HG03108 (cell line): Measurements from ENCODE around the gene ZNF747.

Source experiments
- ATAC-seq: cut with Tn5 transposase; IDR thresholded peaks from one replicate; pipeline ENCODE4 v1.9.1; 2021; ENCODE audit warnings: moderate library complexity; ENCODE audit not compliant: unreplicated experiment

Gene ZNF747

DNA sequence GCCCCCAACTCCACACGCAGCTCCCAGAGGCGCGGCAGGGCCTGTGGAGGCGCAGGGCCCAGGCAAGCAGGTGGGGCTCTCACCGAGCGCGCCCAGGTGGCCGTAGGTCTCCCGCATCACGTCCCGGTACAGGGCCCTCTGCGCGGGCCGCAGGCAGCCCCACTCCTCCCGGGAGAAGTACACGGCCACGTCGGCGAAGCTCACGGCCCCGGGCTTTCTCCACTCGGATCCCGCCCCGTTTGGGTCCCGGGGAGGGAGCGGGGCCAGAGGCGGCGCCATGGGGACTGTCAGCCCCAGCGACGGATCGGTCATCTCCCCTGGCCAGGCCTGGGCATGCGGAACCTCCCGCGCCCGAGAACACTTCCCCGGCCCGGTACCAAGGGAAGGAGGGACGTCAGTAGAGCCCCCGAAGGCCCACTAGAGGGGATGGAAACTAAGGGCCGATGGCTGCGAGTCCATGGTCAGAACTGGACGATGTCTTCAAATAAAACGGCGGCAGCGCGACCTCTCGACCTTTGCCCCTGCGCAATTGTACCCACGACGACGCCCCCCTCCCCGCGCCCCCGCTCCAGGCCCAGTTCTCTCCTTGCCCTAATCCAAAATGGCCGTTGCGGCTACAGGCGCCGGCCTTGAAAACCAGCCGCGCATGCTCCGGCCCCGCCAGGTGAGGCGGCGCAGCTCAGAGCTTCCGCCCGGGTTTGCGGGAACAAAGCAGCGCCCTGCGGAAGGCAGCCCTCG, at the start of gene ZNF747:
TSS of gene ZNF747 (minus strand) at position 491 of the 738 bp plus-strand sequence. CDS start at position 312, 179 bp downstream.
- ATAC-seq = peak; percentile 60

GRCh38 chr16:30582611-30583340, 48.1 kb upstream of the ZNF747 start:
- ATAC-seq = no peak

DNA sequence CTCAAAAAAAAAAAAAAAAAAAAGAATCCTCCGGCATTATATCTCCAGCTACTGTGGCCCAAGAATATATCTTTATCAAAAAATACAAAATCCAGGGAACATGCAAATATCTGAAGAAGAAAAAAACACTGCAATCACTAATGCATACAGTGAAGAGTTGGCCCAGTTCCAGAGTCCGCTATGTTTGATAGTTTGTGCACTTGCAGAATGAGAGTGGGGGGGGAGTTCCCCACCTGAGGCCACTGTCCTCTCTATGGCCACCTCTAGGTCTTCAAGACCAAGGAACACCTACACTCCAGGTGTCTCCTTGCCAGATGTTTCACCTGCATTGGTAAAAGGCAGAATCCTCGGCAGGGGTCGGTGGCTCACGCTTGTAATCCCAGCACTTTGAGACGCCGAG, 46.8 kb upstream of the ZNF747 start:
- no peak for ATAC-seq

DNA sequence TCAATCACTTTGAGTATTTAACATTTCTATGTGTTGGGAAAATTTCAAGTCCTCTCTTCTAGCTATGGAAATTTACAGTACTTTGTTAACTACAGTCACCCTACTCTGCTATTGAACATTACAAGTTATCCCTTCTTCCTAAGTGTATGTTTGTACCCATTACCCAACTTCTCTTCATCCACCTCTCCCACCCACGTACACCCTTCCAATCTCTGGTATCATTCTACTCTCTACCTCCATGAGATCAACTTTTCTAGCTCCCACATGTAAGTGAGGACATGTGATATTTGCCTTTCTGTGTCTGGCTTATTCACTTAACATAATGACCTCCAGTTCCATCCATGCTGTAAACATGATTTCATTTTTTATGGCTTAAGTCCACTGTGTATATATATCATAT, 40.0 kb upstream of the ZNF747 start:
- no peak for ATAC-seq

DNA sequence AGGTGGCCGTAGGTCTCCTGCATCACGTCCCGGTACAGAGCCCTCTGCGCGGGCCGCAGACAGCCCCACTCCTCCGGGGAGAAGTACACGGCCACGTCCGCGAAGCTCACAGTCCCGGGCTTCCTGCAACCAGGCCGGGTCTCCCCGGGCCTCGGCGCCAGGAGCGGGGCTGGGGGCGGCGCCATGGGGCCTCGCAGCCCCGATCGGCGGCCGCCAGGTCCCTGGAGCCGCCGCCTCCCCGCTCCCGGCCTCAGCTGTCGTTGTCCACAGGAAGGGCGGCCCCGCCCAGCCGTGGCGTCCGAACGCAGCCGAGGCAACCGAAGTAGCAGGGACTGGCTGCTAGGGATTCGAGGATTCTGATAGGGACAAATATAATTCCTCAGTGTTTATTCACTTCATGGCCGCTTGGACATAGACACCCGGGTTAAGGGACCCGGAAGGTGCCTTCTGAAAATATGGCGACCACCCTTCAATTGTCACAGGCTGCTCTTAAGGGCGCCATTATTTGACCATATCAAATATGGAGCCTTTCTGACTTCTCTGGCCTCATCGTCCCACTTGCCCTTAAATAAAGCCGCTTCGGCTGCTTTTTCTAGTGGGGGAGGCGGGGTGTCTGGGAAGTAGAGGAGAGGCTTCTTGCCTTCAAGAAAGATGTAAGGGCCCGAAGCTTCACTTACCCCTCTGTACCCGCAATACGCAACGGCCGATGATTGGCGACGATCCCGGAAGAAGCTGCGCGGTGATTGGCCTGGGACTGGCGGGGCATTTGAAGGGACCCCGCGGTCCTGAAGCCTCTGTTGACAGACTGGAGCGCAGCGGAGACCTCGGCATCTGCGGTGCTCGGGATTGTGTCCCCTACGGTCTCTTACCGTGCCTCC, 37.0 kb upstream of the ZNF747 start, which contains the start of gene ZNF688:
TSS of gene ZNF688 (minus strand) at position 270 of the 878 bp plus-strand sequence. CDS start at position 185, 85 bp downstream.
- ATAC-seq = peak; percentile 70

- ATAC-seq = no peak
Observed at GRCh38 chr16:30570636-30571444, 36.2 kb upstream of the ZNF747 start.

DNA sequence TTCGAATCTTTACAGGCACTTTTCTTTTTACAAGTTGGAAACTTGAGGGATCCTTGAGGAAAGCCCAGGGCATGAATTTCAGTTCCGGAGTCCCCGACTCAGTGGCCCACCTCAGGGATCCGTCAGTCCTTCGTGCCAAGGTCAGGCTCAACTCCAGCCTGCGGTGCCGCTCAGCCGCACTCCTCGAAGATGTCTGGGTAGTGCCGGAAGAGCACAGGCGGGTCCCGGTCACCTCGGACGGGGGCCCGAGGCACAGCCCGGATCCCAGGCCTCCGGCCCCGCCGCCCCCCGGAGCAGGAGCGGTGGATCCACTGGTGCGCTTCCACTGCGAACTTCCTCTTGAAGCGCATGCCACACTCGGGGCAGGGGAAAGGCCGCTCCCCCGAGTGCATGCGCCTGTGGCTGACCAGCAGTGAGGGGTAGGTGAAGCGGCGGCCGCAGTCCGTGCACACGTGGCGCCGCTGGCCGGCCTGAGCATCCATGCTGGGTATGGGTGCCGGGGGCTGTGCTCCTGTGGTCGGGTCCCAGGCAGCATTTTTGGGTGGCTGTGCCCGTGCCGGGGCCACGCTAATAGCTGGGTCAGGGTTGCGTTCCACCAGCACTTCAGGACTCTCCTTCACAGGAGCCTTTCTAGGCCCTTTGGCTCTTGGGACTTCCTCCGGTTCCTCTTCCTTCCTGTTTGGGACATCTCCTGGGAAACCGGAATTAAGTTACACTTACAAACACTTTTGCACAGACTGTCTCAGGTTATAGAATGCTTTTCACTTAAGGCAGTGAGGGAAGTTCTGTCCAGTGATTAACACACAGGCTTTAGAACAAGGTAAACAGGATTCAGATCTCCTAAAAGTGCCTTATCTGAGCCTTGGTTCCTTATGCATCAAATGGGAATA, 35.3 kb upstream of the ZNF747 start:
- no peak for ATAC-seq

DNA sequence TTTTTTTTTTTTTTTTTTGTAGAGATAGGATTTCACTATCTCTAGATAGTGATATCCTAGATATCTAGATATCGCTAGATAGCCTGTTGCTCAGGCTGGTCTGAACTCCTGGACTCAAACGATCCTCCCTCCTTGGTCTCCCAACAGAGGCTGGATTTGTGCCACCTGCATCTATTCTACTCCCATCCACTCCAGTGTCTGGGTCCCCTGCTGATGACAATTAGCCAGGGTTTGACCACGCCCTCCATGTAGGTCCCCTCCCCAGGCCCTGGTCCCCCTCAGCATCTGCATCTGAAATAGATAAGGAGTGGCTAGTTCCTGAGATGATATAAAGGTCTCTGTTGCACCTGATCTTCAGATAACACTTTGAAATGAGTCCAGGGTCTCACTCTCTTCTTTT, 34.6 kb upstream of the ZNF747 start:
- ATAC-seq = no peak

DNA sequence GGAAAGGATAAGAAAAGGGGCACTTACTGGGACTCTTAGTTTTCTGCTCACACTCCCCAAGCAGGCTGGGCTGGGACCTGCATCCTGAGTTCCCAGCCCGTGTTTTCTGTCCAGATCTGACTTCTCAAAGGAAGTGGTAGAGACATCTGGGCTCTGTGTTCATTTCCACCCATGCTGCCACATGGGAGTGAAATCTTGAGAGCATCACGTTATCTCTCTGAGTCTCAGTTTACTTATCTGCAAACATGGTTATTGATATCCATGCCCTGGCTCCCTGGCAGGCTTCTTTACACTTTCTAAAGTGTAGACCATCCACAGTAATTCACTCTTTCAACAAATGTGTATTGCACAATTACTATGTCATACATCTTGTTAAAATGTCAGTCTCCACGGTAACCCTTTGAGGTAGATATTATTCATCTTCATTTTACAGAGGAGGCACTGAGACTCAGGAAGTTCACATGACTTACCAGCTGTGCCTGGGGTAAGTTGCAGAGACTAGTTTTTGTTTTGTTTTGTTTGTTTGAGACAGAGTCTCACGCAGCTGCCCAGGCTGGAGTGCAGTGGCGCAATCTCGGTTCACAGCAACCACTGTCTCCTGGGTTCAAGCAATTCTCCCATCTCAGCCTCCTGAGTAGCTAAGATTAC, 33.5 kb upstream of the ZNF747 start:
- peak; percentile 38 for ATAC-seq

- ATAC-seq = no peak
Observed at GRCh38 chr16:30567160-30567990, 32.7 kb upstream of the ZNF747 start.

- ATAC-seq = no peak
Observed at GRCh38 chr16:30566531-30566930, 31.9 kb upstream of the ZNF747 start.

GRCh38 chr16:30565984-30566383, 31.3 kb upstream of the ZNF747 start:
- no peak for ATAC-seq

GRCh38 chr16:30565526-30565925, 30.9 kb upstream of the ZNF747 start:
- ATAC-seq = no peak

- ATAC-seq = no peak
Observed at GRCh38 chr16:30562021-30562420, 27.4 kb upstream of the ZNF747 start.

- ATAC-seq = no peak
Observed at GRCh38 chr16:30561089-30561816, 26.6 kb upstream of the ZNF747 start.

DNA sequence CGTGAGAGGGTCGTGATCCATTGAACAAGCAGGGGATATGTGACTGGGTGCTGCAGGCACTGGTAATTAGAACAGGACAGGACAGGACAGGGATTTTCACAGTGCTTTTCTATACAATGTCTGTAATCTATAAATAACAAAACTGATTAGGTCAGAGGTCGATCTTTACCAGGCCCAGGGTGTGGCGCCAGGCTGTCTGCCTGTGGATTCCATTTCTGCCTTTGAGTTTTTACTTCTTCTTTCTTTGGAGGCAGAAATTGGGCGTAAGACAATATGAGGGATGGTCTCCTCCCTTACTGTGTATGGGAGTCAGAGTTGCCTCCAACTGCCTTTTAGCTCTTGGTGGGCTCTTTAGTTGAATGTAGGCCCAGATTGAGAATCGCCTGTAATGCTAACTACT, 25.0 kb upstream of the ZNF747 start:
- no peak for ATAC-seq

GRCh38 chr16:30558789-30559377, 24.2 kb upstream of the ZNF747 start:
- no peak for ATAC-seq
